ENCODE results near the gene DGCR8. TPM values are rescaled to one million over a fixed set of nuclear protein-coding genes. Genes with fewer than 3 reads are reported as not detected.

Gene DGCR8
- polyA plus RNA-seq, 1 donor: 36.5 TPM

- Histone ChIP-seq H3K4me3 (ENCODE audit: low read length) (no peak overlapping the region), H3K36me3 (ENCODE audit: control insufficient read depth, insufficient read depth, low read length) (peaks cover 33% of the 10 kb centered on the region), H3K27ac (ENCODE audit: low read length) (no peak overlapping the region), H3K9me3 (ENCODE audit: control insufficient read depth, low read depth, low read length) (no peaks in the 10 kb centered on the region), H3K4me1 (ENCODE audit: control insufficient read depth, insufficient read depth, low read length) (no peaks in the 10 kb centered on the region), H3K27me3 (ENCODE audit: control insufficient read depth, insufficient read depth, low read length) (no peaks in the 10 kb centered on the region)
- WGBS (ENCODE audit: insufficient coverage, low lambda C conversion rate): no CpG with 5 or more reads among the region's 17 CpGs
- no peak for DNase-seq
Observed at GRCh38 chr22:20140521-20140964, 60.5 kb downstream of the DGCR8 start.

- Histone ChIP-seq H3K27ac (ENCODE audit: low read length) (no peak overlapping the region), H3K4me1 (ENCODE audit: control insufficient read depth, insufficient read depth, low read length) (peaks cover 2% of the 10 kb centered on the region), H3K4me3 (ENCODE audit: low read length) (no peak overlapping the region), H3K27me3 (ENCODE audit: control insufficient read depth, insufficient read depth, low read length) (no peaks in the 10 kb centered on the region), H3K36me3 (ENCODE audit: control insufficient read depth, insufficient read depth, low read length) (peaks cover 35% of the 10 kb centered on the region), H3K9me3 (ENCODE audit: control insufficient read depth, low read depth, low read length) (no peaks in the 10 kb centered on the region)
- DNase-seq: no peak
- no CpG with 5 or more reads among the region's 22 CpGs for whole genome bisulfite sequencing (ENCODE audit: insufficient coverage, low lambda C conversion rate)
Observed at GRCh38 chr22:20141186-20142077, 61.4 kb downstream of the DGCR8 start.

GRCh38 chr22:20142711-20143621 lies 62.9 kb downstream of the DGCR8 start:
- DNase-seq: no peak
- Histone ChIP-seq H3K4me3 (ENCODE audit: low read length) (no peak overlapping the region), H3K9me3 (ENCODE audit: control insufficient read depth, low read depth, low read length) (no peaks in the 10 kb centered on the region), H3K27me3 (ENCODE audit: control insufficient read depth, insufficient read depth, low read length) (no peaks in the 10 kb centered on the region), H3K36me3 (ENCODE audit: control insufficient read depth, insufficient read depth, low read length) (peaks cover 35% of the 10 kb centered on the region), H3K4me1 (ENCODE audit: control insufficient read depth, insufficient read depth, low read length) (peaks cover 13% of the 10 kb centered on the region), H3K27ac (ENCODE audit: low read length) (no peak overlapping the region)
- WGBS (ENCODE audit: insufficient coverage, low lambda C conversion rate): no CpG with 5 or more reads among the region's 65 CpGs

GRCh38 chr22:20143883-20144665 lies 64.0 kb downstream of the DGCR8 start:
- Histone ChIP-seq H3K27me3 (ENCODE audit: control insufficient read depth, insufficient read depth, low read length) (no peaks in the 10 kb centered on the region), H3K9me3 (ENCODE audit: control insufficient read depth, low read depth, low read length) (no peaks in the 10 kb centered on the region), H3K4me3 (ENCODE audit: low read length) (no peak overlapping the region), H3K36me3 (ENCODE audit: control insufficient read depth, insufficient read depth, low read length) (peaks cover 37% of the 10 kb centered on the region), H3K27ac (ENCODE audit: low read length) (no peak overlapping the region), H3K4me1 (ENCODE audit: control insufficient read depth, insufficient read depth, low read length) (peaks cover 13% of the 10 kb centered on the region)
- no CpG with 5 or more reads among the region's 19 CpGs for WGBS (ENCODE audit: insufficient coverage, low lambda C conversion rate)
- no peak for DNase-seq

GRCh38 chr22:20145206-20145831 lies 65.3 kb downstream of the DGCR8 start:
- H3K9me3 ChIP-seq (ENCODE audit: control insufficient read depth, low read depth, low read length): no peaks in the 10 kb centered on the region
- DNase-seq: no peak
- no peak overlapping the region for H3K4me3 ChIP-seq (ENCODE audit: low read length)
- peaks cover 13% of the 10 kb centered on the region for H3K4me1 ChIP-seq (ENCODE audit: control insufficient read depth, insufficient read depth, low read length)
- no peaks in the 10 kb centered on the region for H3K27me3 ChIP-seq (ENCODE audit: control insufficient read depth, insufficient read depth, low read length)
- H3K27ac ChIP-seq (ENCODE audit: low read length): no peak overlapping the region
- peaks cover 25% of the 10 kb centered on the region for H3K36me3 ChIP-seq (ENCODE audit: control insufficient read depth, insufficient read depth, low read length)
- WGBS (ENCODE audit: insufficient coverage, low lambda C conversion rate): no CpG with 5 or more reads among the region's 22 CpGs

- Histone ChIP-seq H3K27ac (ENCODE audit: low read length) (no peak overlapping the region), H3K4me3 (ENCODE audit: low read length) (no peak overlapping the region), H3K27me3 (ENCODE audit: control insufficient read depth, insufficient read depth, low read length) (no peaks in the 10 kb centered on the region), H3K9me3 (ENCODE audit: control insufficient read depth, low read depth, low read length) (no peaks in the 10 kb centered on the region), H3K4me1 (ENCODE audit: control insufficient read depth, insufficient read depth, low read length) (peaks cover 13% of the 10 kb centered on the region), H3K36me3 (ENCODE audit: control insufficient read depth, insufficient read depth, low read length) (peaks cover 21% of the 10 kb centered on the region)
- WGBS (ENCODE audit: insufficient coverage, low lambda C conversion rate): no CpG with 5 or more reads among the region's 21 CpGs
- DNase-seq: no peak
Observed at GRCh38 chr22:20145832-20146223, 65.8 kb downstream of the DGCR8 start.

DNA sequence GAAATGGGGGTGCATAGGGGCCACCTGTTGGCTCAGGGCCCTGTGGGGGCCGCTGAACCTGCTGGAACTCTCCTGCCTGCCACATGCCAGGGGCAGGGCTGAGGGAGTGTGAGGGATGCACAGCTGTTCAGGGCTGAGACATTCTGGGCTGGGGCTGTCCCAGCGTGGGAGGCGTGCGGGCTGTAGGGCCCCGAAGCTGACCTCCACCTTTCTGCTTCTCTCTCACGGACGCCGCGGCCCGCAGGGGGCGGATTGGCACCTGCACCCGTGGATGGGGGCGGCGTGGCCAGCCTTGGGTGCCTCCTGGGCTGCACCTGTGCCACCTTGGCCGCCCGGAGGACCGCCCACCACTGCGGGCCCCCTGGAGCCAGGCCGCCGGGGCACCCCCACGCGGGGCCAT lies 66.7 kb downstream of the DGCR8 start:
- no peaks in the 10 kb centered on the region for H3K27me3 ChIP-seq (ENCODE audit: control insufficient read depth, insufficient read depth, low read length)
- peaks cover 13% of the 10 kb centered on the region for H3K4me1 ChIP-seq (ENCODE audit: control insufficient read depth, insufficient read depth, low read length)
- H3K27ac ChIP-seq (ENCODE audit: low read length): no peak overlapping the region
- no peak for DNase-seq
- no peaks in the 10 kb centered on the region for H3K9me3 ChIP-seq (ENCODE audit: control insufficient read depth, low read depth, low read length)
- H3K36me3 ChIP-seq (ENCODE audit: control insufficient read depth, insufficient read depth, low read length): peaks cover 13% of the 10 kb centered on the region
- no CpG with 5 or more reads among the region's 22 CpGs for WGBS (ENCODE audit: insufficient coverage, low lambda C conversion rate)
- no peak overlapping the region for H3K4me3 ChIP-seq (ENCODE audit: low read length)

GRCh38 chr22:20147237-20147988 lies 67.4 kb downstream of the DGCR8 start:
- Histone ChIP-seq H3K27me3 (ENCODE audit: control insufficient read depth, insufficient read depth, low read length) (no peaks in the 10 kb centered on the region), H3K27ac (ENCODE audit: low read length) (peak overlapping the region; percentile 42), H3K4me3 (ENCODE audit: low read length) (no peak overlapping the region), H3K36me3 (ENCODE audit: control insufficient read depth, insufficient read depth, low read length) (peaks cover 10% of the 10 kb centered on the region), H3K9me3 (ENCODE audit: control insufficient read depth, low read depth, low read length) (no peaks in the 10 kb centered on the region), H3K4me1 (ENCODE audit: control insufficient read depth, insufficient read depth, low read length) (peaks cover 13% of the 10 kb centered on the region)
- peak; percentile 43 to 83 for DNase-seq
- no CpG with 5 or more reads among the region's 14 CpGs for WGBS (ENCODE audit: insufficient coverage, low lambda C conversion rate)

GRCh38 chr22:20148414-20148813 lies 68.4 kb downstream of the DGCR8 start:
- no CpG with 5 or more reads among the region's 18 CpGs for WGBS (ENCODE audit: insufficient coverage, low lambda C conversion rate)
- Histone ChIP-seq H3K4me1 (ENCODE audit: control insufficient read depth, insufficient read depth, low read length) (peaks cover 13% of the 10 kb centered on the region), H3K9me3 (ENCODE audit: control insufficient read depth, low read depth, low read length) (no peaks in the 10 kb centered on the region), H3K4me3 (ENCODE audit: low read length) (no peak overlapping the region), H3K27me3 (ENCODE audit: control insufficient read depth, insufficient read depth, low read length) (no peaks in the 10 kb centered on the region), H3K36me3 (ENCODE audit: control insufficient read depth, insufficient read depth, low read length) (peaks cover 5% of the 10 kb centered on the region), H3K27ac (ENCODE audit: low read length) (no peak overlapping the region)
- no peak for DNase-seq

All from large intestine (tissue), 3 donors.